GM13976 (cell line): ENCODE results near the gene EEFSEC.

ENCODE experiments used
- DNase-seq: peaks from one replicate; pipeline ENCODE4 v3.0.0; 2012; ENCODE audit warnings: low spot score
- in situ Hi-C: fragments of 300-500 bp; cut with MboI; formaldehyde crosslinking; loops from one replicate; pipeline ENCODE4 v1.12.0; 2022; ENCODE audit warnings: low sequenced_read_pairs, mixed read lengths, inconsistent platforms; ENCODE audit not compliant: unreplicated experiment
- TF ChIP-seq, protein P1 (sequence below): IDR thresholded peaks from 2 replicates; pipeline ENCODE4 v1.5.1; 2012; ENCODE audit warnings: borderline replicate concordance, mild to moderate bottlenecking; ENCODE audit not compliant: insufficient read depth; ENCODE audit errors: extremely low read depth, missing control alignments, control extremely low read depth

EEFSEC gene

DNA sequence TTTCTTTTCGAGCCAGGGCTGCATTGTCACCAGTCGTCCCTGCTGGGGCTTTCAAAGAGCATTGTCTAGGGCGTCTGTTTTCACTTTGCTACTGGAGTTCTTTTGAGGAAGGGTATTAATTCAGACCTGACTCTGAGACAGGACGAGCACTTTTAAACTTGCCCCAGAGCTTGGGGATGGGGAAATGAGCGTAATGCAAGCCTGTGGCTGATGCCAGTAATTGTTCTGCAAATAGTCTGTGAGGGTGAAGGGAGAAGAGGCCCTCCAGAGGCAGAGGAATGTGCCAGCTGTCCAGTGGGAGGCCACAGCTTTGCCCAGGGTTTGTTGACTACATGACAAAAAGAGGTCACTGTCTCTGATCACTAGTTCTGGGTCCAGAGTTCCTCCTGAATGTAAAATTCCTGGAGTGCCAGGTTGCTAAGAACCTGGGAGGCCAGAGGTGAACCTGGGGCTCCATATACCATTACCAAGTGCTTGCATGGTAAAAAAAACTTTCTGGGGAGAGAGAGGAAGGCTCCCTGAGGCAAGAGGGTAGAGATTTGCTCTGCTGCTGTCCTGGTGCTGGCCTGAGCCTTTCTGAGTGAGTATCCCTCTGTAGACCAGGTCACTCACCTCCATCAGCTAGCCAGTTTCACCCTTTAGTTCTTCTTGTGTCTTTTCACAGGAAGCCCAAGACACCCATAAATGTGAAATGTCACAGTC lies 14.8 kb downstream of the EEFSEC start:
- no peak for DNase-seq
- in situ Hi-C loops, result no loop called here
- TF ChIP-seq, protein P1, sequence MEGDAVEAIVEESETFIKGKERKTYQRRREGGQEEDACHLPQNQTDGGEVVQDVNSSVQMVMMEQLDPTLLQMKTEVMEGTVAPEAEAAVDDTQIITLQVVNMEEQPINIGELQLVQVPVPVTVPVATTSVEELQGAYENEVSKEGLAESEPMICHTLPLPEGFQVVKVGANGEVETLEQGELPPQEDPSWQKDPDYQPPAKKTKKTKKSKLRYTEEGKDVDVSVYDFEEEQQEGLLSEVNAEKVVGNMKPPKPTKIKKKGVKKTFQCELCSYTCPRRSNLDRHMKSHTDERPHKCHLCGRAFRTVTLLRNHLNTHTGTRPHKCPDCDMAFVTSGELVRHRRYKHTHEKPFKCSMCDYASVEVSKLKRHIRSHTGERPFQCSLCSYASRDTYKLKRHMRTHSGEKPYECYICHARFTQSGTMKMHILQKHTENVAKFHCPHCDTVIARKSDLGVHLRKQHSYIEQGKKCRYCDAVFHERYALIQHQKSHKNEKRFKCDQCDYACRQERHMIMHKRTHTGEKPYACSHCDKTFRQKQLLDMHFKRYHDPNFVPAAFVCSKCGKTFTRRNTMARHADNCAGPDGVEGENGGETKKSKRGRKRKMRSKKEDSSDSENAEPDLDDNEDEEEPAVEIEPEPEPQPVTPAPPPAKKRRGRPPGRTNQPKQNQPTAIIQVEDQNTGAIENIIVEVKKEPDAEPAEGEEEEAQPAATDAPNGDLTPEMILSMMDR, result no peak

DNA sequence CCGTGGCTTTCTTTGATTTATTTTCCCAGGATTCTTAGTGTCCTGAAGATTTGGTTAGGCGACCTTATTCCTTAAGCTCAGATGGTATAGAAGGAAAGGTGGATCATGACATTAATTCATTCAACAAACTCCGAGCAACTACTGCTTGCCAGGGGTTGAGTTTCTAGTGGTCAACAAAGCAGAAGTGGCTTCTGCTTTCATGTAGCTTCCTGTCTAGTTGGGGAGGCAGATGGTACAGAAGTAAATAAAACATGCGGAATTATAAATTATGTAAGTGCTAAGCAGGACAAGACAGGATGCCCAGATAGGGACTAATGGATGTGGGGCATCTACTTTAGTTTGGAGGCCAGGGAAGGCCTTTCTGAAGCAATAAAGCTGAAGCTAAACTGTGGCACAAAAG lies 15.6 kb downstream of the EEFSEC start:
- in situ Hi-C loops, result no loop called here
- TF ChIP-seq, protein P1, result no peak
- no peak for DNase-seq

DNA sequence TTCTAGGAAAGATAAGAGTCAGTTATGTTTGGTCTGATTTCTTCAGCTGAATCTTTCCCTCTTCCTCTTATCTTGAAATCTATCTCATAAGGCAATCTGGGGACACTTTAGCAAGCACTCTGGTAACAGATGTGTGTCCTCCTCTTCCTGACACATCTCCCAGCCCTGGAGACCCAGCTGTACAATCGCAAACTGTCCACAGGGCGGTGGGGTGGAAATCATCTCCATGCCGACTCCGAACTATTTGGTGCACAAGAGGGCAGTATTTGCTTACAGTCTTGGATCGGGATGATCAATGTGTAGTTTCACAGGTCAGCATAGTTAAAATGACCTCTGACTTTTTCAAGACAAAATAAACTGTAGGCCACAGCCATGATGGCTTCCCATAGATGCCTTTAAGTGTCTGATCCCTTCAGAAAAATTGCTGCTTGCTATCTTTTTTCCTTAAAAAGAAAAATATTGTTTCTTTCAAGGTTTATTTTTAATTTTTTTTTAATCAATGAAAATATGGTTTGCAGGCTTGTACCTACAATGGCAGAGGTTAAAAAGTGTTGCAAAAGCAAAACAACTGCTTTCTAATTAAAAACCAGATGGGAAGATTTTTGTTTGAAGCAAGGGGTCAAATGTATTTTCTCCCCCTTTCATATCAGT lies 17.7 kb downstream of the EEFSEC start:
- TF ChIP-seq, protein P1, result no peak
- in situ Hi-C loops, result no loop called here
- DNase-seq, result no peak

DNA sequence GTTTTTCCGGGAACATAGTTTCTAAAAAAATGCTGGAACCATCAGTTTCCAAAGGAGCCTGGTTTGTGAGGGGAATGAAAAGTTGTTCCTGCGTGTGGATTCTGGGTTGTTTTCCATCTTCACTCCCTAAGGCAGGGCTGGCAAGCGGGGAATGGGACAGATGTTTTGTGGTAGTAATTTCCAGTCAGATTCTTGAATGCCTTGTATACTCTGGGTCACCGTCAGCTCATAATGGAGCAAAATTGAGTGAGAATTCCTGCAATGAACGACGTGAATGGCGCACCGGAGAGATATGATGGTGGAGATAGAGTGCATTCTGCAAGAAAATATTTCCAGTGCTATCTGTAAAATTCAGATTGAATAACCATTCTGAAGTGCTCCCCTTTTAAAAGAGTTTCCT lies 19.9 kb downstream of the EEFSEC start:
- no peak for DNase-seq
- in situ Hi-C loops, result no loop called here
- TF ChIP-seq, protein P1, result no peak

DNA sequence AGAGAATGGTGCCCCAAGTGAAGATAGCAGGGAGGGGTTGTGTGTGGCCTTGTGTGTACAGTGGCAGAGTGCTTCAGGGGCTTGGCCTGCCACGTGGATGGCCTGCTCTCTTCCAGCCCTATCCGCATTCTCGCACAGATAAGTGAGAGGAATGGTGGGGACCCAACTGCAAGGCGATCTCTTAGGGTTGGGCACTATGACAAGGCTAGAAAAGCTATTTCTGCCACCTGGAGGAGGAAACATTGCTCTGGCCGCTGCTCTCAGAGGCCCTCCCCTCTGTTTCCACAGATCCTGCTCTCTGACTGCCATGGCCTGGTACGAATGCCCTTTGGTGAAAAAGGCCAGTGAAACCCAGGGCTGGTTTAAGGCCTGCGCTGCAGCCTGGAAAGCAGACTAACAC lies 20.6 kb downstream of the EEFSEC start:
- TF ChIP-seq, protein P1, result no peak
- in situ Hi-C loops, result no loop called here
- no peak for DNase-seq

DNA sequence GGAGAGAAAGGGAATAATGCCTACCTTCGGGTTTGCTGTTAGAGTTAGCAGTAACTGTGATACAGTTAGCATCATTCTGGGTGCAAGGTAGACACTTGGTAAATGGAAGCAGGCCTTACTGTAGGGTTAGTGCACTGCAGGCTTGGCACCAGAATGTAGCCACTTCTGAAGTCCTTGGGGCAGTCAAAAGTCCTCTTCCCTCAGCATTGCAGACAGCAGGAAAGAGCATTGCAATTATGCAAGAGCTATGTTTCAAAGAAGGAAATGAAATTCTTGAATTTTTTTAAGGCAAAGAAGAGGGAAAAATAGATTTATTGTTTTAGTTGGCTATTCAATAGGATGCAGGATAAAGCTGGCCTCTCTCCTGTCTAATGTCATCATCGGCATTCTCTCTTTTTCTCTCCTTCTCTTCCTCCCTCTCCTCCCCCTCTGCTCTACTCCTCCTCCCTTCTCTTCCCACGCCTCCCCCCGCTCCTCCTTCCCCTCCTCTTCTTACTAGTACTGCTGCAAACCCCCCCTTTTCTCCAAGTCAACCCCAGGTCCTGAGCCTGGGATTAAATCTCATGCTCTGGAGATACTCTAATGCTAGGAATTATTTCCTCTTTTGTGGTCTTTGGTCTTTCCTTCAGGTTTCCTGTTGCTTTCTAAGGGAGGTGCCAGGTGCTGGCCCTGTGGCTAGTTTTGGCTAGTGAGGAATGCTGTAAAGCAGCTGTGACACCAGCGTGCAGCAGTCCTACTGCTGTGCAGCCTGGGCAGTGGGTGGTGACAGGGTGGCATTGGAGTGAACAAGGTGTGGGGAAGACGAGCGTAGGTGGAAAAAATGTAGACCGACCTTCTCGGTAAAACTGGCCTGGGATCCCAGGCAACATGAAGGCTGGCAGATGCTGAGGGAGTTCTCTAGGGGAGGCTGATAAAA lies 21.7 kb downstream of the EEFSEC start:
- TF ChIP-seq, protein P1, result no peak
- in situ Hi-C loops, result no loop called here
- DNase-seq, result no peak
